GM23338 (cell line): ENCODE results near the gene MAP2K5. TPM values are rescaled to one million over a fixed set of nuclear protein-coding genes. Genes with fewer than 3 reads are reported as not detected.

Source experiments
- ATAC-seq: fragments of 200-7000 bp; cut with Tn5 transposase; 3 replicates; pipeline ENCODE4 v1.9.1; 2020
- DNase-seq: peaks from one replicate; pipeline ENCODE4 v3.0.0-alpha.2; 2015; ENCODE audit warnings: low spot score
- H2AFZ ChIP-seq: fragments of 200-600 bp; sonication (generic); 2 replicates; pipeline ENCODE4 v1.8.0; 2016; ENCODE audit warnings: antibody characterized with exemption, mild to moderate bottlenecking, moderate library complexity
- H3F3A ChIP-seq: fragments of 200-600 bp; sonication (generic); replicated peaks from 2 replicates; pipeline ENCODE4 v1.8.0; 2017; ENCODE audit warnings: antibody characterized with exemption, mixed run types, low read depth
- H3K27ac ChIP-seq: fragments of 200-600 bp; sonication (generic); 2 replicates; pipeline ENCODE4 v1.6.1; 2016; ENCODE audit warnings: low read depth
- H3K27me3 ChIP-seq: fragments of 200-600 bp; sonication (generic); 2 replicates; pipeline ENCODE4 v1.8.0; 2016; ENCODE audit warnings: mild to moderate bottlenecking, mixed run types, moderate library complexity; ENCODE audit not compliant: insufficient read depth
- H3K36me3 ChIP-seq: fragments of 200-600 bp; sonication (generic); 2 replicates; pipeline ENCODE4 v1.8.0; 2016; ENCODE audit warnings: mild to moderate bottlenecking; ENCODE audit not compliant: insufficient read depth
- H3K4me1 ChIP-seq: fragments of 200-600 bp; sonication (generic); 2 replicates; pipeline ENCODE4 v1.8.0; 2016; ENCODE audit warnings: mild to moderate bottlenecking, moderate library complexity; ENCODE audit not compliant: insufficient read depth
- H3K4me2 ChIP-seq: fragments of 200-600 bp; sonication (generic); 2 replicates; pipeline ENCODE4 v1.7.1; 2017; ENCODE audit warnings: mixed run types
- H3K4me3 ChIP-seq: fragments of 200-600 bp; sonication (generic); 2 replicates; pipeline ENCODE4 v1.6.1; 2016; ENCODE audit warnings: mixed run types
- H3K79me2 ChIP-seq: fragments of 200-600 bp; sonication (generic); replicated peaks from 2 replicates; pipeline ENCODE4 v1.8.0; 2017; ENCODE audit warnings: mild to moderate bottlenecking; ENCODE audit not compliant: insufficient read depth
- H3K9me2 ChIP-seq: fragments of 200-600 bp; sonication (generic); 2 replicates; pipeline ENCODE4 v1.8.0; 2017; ENCODE audit not compliant: insufficient read depth
- H4K20me1 ChIP-seq: fragments of 200-600 bp; sonication (generic); replicated peaks from 2 replicates; pipeline ENCODE4 v1.8.0; 2017; ENCODE audit warnings: mild to moderate bottlenecking; ENCODE audit not compliant: insufficient read depth
- H3K27ac Mint-ChIP-seq: 2 replicates; pipeline ENCODE4 v1.8.0; 2020; ENCODE audit warnings: inconsistent platforms, mild to moderate bottlenecking, moderate library complexity, mixed read lengths
- H3K27me3 Mint-ChIP-seq: 3 replicates; pipeline ENCODE4 v1.8.0; 2022; ENCODE audit warnings: low read depth, mild to moderate bottlenecking, moderate library complexity, mixed read lengths, inconsistent platforms; ENCODE audit not compliant: insufficient read depth, poor library complexity
- H3K36me3 Mint-ChIP-seq: 3 replicates; pipeline ENCODE4 v1.8.0; 2021; ENCODE audit warnings: low read depth, mild to moderate bottlenecking, inconsistent platforms, moderate library complexity, mixed read lengths
- H3K4me1 Mint-ChIP-seq: 3 replicates; pipeline ENCODE4 v1.8.0; 2020; ENCODE audit warnings: mild to moderate bottlenecking, inconsistent platforms, mixed read lengths
- H3K4me3 Mint-ChIP-seq: 3 replicates; pipeline ENCODE4 v1.8.0; 2021; ENCODE audit warnings: moderate library complexity, mild to moderate bottlenecking, inconsistent platforms, mixed read lengths
- H3K9me3 Mint-ChIP-seq: 3 replicates; pipeline ENCODE4 v1.8.0; 2020; ENCODE audit warnings: moderate library complexity, mild to moderate bottlenecking, inconsistent platforms, mixed read lengths
- CREB1 ChIP-seq: fragments of 250-450 bp; sonication (Bioruptor Pico); IDR thresholded peaks from 2 replicates; pipeline ENCODE4 v1.5.0; 2020; ENCODE audit warnings: low read depth, mild to moderate bottlenecking, moderate library complexity
- CTCF ChIP-seq, 2 experiments: fragments of 200-600 bp in 1 of 2; sonication (generic) in 1 of 2; conservative IDR thresholded peaks; 2 replicates each; pipeline versions ENCODE4 v1.5.1 to v1.6.1; 2016 to 2017; ENCODE audit warnings: antibody characterized with exemption in 2 of 2, low read depth in 2 of 2, mild to moderate bottlenecking in 2 of 2, moderate library complexity in 1 of 2
- EZH2 ChIP-seq: fragments of 200-600 bp; sonication (generic); IDR thresholded peaks from one replicate; pipeline ENCODE4 v1.8.0; 2017; ENCODE audit warnings: antibody characterized with exemption, mild to moderate bottlenecking, low read depth; ENCODE audit not compliant: unreplicated experiment
- EZH2phosphoT487 ChIP-seq: fragments of 200-600 bp; sonication (generic); IDR thresholded peaks from one replicate; pipeline ENCODE4 v1.8.1; 2018; ENCODE audit warnings: antibody characterized with exemption; ENCODE audit not compliant: unreplicated experiment
- NANOG ChIP-seq: IDR thresholded peaks from 2 replicates; pipeline ENCODE4 v1.6.1; 2016; ENCODE audit warnings: antibody characterized with exemption, borderline replicate concordance
- REST ChIP-seq: IDR thresholded peaks from one replicate; pipeline ENCODE4 v1.6.1; 2018; ENCODE audit warnings: antibody characterized with exemption; ENCODE audit not compliant: unreplicated experiment
- STAT1 ChIP-seq: IDR thresholded peaks from one replicate; pipeline ENCODE4 v1.6.1; 2016; ENCODE audit warnings: antibody characterized with exemption; ENCODE audit not compliant: unreplicated experiment
- ZNF331 ChIP-seq: fragments of 250-450 bp; sonication (Bioruptor Pico); IDR thresholded peaks from 2 replicates; pipeline ENCODE4 v1.5.0; 2020; ENCODE audit warnings: low read depth, mild to moderate bottlenecking, moderate library complexity
- polyA plus RNA-seq: library from polyadenylated mRNA; unstranded; fragments of >200 nt; fragmentation: Nextera tagmentation; extraction: Ambion mirVana; gene quantifications from 2 replicates; pipeline ENCODE4 v1.2.1, GENCODE V29; 2016
- total RNA-seq: library from RNA; depleted of rRNA; stranded (reverse); fragments of >200 nt; shearing (Covaris generic); gene quantifications from 2 replicates; pipeline ENCODE4 v1.2.3, GENCODE V29; 2014
- TF ChIP-seq, protein P1 (sequence below): IDR thresholded peaks from 2 replicates; pipeline ENCODE4 v1.6.1; 2016; ENCODE audit warnings: antibody characterized with exemption
- TF ChIP-seq, protein P2 (sequence below): fragments of 250-450 bp; sonication (Bioruptor Pico); IDR thresholded peaks from 2 replicates; pipeline ENCODE4 v1.5.0; 2020; ENCODE audit warnings: mild to moderate bottlenecking, moderate library complexity

Gene MAP2K5
- total and polyA plus RNA-seq, 2 experiments from 2014 or later, result 6.5 to 13.6 TPM

- no peaks in the 10 kb centered on the region for H3K27me3 ChIP-seq
- TF ChIP-seq CREB1 (CRISPR knock-in tag) (no peak), REST (no peak), NANOG (no peak), CTCF (conservative IDR thresholded peaks at IDR 0.05; ENCODE audit: low read depth in 2 of 2) (no peak), STAT1 (no peak), ZNF331 (no peak), EZH2phosphoT487 (no peak), EZH2 (no peak)
- TF ChIP-seq, protein P1, sequence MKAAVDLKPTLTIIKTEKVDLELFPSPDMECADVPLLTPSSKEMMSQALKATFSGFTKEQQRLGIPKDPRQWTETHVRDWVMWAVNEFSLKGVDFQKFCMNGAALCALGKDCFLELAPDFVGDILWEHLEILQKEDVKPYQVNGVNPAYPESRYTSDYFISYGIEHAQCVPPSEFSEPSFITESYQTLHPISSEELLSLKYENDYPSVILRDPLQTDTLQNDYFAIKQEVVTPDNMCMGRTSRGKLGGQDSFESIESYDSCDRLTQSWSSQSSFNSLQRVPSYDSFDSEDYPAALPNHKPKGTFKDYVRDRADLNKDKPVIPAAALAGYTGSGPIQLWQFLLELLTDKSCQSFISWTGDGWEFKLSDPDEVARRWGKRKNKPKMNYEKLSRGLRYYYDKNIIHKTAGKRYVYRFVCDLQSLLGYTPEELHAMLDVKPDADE, result no peak
- TF ChIP-seq, protein P2, sequence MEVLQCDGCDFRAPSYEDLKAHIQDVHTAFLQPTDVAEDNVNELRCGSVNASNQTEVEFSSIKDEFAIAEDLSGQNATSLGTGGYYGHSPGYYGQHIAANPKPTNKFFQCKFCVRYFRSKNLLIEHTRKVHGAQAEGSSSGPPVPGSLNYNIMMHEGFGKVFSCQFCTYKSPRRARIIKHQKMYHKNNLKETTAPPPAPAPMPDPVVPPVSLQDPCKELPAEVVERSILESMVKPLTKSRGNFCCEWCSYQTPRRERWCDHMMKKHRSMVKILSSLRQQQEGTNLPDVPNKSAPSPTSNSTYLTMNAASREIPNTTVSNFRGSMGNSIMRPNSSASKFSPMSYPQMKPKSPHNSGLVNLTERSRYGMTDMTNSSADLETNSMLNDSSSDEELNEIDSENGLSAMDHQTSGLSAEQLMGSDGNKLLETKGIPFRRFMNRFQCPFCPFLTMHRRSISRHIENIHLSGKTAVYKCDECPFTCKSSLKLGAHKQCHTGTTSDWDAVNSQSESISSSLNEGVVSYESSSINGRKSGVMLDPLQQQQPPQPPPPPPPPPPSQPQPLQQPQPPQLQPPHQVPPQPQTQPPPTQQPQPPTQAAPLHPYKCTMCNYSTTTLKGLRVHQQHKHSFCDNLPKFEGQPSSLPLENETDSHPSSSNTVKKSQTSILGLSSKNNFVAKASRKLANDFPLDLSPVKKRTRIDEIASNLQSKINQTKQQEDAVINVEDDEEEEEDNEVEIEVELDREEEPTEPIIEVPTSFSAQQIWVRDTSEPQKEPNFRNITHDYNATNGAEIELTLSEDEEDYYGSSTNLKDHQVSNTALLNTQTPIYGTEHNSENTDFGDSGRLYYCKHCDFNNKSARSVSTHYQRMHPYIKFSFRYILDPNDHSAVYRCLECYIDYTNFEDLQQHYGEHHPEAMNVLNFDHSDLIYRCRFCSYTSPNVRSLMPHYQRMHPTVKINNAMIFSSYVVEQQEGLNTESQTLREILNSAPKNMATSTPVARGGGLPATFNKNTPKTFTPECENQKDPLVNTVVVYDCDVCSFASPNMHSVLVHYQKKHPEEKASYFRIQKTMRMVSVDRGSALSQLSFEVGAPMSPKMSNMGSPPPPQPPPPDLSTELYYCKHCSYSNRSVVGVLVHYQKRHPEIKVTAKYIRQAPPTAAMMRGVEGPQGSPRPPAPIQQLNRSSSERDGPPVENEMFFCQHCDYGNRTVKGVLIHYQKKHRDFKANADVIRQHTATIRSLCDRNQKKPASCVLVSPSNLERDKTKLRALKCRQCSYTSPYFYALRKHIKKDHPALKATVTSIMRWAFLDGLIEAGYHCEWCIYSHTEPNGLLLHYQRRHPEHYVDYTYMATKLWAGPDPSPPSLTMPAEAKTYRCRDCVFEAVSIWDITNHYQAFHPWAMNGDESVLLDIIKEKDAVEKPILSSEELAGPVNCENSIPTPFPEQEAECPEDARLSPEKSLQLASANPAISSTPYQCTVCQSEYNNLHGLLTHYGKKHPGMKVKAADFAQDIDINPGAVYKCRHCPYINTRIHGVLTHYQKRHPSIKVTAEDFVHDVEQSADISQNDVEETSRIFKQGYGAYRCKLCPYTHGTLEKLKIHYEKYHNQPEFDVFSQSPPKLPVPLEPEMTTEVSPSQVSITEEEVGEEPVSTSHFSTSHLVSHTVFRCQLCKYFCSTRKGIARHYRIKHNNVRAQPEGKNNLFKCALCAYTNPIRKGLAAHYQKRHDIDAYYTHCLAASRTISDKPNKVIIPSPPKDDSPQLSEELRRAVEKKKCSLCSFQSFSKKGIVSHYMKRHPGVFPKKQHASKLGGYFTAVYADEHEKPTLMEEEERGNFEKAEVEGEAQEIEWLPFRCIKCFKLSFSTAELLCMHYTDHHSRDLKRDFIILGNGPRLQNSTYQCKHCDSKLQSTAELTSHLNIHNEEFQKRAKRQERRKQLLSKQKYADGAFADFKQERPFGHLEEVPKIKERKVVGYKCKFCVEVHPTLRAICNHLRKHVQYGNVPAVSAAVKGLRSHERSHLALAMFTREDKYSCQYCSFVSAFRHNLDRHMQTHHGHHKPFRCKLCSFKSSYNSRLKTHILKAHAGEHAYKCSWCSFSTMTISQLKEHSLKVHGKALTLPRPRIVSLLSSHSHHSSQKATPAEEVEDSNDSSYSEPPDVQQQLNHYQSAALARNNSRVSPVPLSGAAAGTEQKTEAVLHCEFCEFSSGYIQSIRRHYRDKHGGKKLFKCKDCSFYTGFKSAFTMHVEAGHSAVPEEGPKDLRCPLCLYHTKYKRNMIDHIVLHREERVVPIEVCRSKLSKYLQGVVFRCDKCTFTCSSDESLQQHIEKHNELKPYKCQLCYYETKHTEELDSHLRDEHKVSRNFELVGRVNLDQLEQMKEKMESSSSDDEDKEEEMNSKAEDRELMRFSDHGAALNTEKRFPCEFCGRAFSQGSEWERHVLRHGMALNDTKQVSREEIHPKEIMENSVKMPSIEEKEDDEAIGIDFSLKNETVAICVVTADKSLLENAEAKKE (CRISPR knock-in tag), result no peak
These were observed 244.1 kb downstream of the MAP2K5 start for GRCh38 chr15:67786646-67787045.

More at GRCh38 chr15:67786646-67787045, 244.1 kb downstream of the MAP2K5 start:
- Histone ChIP-seq H2AFZ (no peak overlapping the region), H3K36me3 (no peaks in the 10 kb centered on the region), H3K27ac (no peak overlapping the region), H3K4me3 (no peak overlapping the region), H3K4me2 (no peak overlapping the region), H3K79me2 (no peaks in the 10 kb centered on the region), H3F3A (0 out of 2 replicates have a peak, but pooled peaks cover 4% of the 10 kb centered on the region), H3K4me1 (peaks cover 59% of the 10 kb centered on the region), H4K20me1 (no peaks in the 10 kb centered on the region), H3K9me2 (no peaks in the 10 kb centered on the region)
- Mint-ChIP-seq H3K4me3 (no peak overlapping the region), H3K9me3 (no peaks in the 10 kb centered on the region), H3K36me3 (no peaks in the 10 kb centered on the region), H3K4me1 (peaks cover 57% of the 10 kb centered on the region), H3K27ac (no peak overlapping the region), H3K27me3 (no peaks in the 10 kb centered on the region)
- DNase-seq (no peak), ATAC-seq (no peak)
